Fibroblast of the aortic adventitia (primary cell): ENCODE results near the gene SLC28A3. TPM values are rescaled to one million over a fixed set of nuclear protein-coding genes. Genes with fewer than 3 reads are reported as not detected.

Experiments used
- DNase-seq: peaks from one replicate; pipeline ENCODE4 v3.0.0-alpha.2; 2010; ENCODE audit warnings: low read depth
- H3K4me3 ChIP-seq: 2 replicates; pipeline ENCODE4 v1.5.1; 2011; ENCODE audit warnings: low read depth, mild to moderate bottlenecking, control low read depth, low read length, moderate library complexity
- total RNA-seq: library from RNA; depleted of rRNA; stranded (reverse); fragments of >200 nt; gene quantifications from 2 replicates; pipeline ENCODE4 v1.2.3, GENCODE V29; 2012; ENCODE audit warnings: low replicate concordance
- TF ChIP-seq, protein P1 (sequence below): IDR thresholded peaks from 2 replicates; pipeline ENCODE4 v1.5.1; 2011; ENCODE audit warnings: mild to moderate bottlenecking, low read length, control low read depth, inconsistent platforms; ENCODE audit not compliant: insufficient read depth

SLC28A3 gene
- total RNA-seq, 1 donor: 0.36 TPM

- TF ChIP-seq, protein P1, sequence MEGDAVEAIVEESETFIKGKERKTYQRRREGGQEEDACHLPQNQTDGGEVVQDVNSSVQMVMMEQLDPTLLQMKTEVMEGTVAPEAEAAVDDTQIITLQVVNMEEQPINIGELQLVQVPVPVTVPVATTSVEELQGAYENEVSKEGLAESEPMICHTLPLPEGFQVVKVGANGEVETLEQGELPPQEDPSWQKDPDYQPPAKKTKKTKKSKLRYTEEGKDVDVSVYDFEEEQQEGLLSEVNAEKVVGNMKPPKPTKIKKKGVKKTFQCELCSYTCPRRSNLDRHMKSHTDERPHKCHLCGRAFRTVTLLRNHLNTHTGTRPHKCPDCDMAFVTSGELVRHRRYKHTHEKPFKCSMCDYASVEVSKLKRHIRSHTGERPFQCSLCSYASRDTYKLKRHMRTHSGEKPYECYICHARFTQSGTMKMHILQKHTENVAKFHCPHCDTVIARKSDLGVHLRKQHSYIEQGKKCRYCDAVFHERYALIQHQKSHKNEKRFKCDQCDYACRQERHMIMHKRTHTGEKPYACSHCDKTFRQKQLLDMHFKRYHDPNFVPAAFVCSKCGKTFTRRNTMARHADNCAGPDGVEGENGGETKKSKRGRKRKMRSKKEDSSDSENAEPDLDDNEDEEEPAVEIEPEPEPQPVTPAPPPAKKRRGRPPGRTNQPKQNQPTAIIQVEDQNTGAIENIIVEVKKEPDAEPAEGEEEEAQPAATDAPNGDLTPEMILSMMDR: no peak
- DNase-seq: no peak
Measured at GRCh38 chr9:84327184-84327583, 13.4 kb downstream of the SLC28A3 start.

DNA sequence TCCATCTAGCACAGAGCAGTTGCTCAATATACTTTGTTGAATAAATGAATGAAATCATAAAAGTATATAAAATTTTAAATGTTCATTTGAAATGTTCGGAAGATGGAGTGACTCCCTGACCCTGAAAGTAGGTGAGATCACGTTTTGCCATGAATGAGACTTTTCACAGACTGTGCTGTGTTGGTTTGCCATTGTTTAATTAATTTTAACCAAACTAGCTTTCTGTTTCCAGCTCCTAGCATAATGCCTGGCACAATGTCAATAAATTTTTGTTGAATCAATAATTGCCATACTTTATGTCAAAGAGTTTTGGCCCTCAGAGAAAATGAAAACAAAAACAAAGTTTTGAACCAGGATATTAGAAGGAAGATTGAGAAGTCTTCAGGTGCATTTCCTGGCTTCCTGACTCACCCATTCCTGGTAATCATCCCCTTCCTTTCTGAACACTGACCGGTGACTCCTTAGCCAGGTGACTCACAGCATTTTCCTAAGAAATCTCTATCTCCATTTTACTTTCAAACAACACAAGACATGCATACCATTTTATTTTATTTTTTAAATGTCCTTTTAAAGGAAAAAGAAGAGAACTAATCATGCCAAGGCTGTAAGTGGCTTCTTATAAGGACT lies 15.1 kb downstream of the SLC28A3 start:
- DNase-seq: no peak
- TF ChIP-seq, protein P1: no peak
- H3K4me3 ChIP-seq: no peak overlapping the region

More at GRCh38 chr9:84327184-84327583, 13.4 kb downstream of the SLC28A3 start:
- H3K4me3 ChIP-seq: no peak overlapping the region

- H3K4me3 ChIP-seq: no peak overlapping the region
- TF ChIP-seq, protein P1: no peak
- no peak for DNase-seq
Measured at GRCh38 chr9:84324811-84325210, 15.7 kb downstream of the SLC28A3 start.

GRCh38 chr9:84323858-84324257 lies 16.7 kb downstream of the SLC28A3 start:
- H3K4me3 ChIP-seq: no peak overlapping the region
- no peak for DNase-seq
- TF ChIP-seq, protein P1: no peak

- peak; percentile 50 for DNase-seq
- TF ChIP-seq, protein P1: no peak
- H3K4me3 ChIP-seq: no peak overlapping the region
Measured at GRCh38 chr9:84322828-84323227, 17.7 kb downstream of the SLC28A3 start.

DNA sequence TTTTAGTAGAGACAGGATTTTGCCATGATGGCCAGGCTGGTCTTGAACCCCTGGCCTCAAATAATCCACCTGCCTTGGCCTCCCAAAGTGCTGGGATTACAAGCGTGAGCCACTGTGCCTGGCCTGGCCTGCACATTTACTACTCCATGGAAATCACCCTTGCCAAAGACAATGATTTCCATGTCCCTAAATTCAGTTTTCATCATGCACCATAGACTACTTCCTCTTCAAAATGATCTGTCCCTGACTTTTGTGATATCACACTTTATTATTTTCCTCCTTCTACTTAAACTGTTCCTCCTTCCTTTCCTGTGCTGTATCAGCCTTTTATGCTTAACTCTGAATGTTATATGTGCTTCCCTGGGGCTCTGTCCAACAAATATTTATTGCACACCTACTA lies 20.3 kb downstream of the SLC28A3 start:
- no peak for DNase-seq
- no peak overlapping the region for H3K4me3 ChIP-seq
- TF ChIP-seq, protein P1: no peak

DNA sequence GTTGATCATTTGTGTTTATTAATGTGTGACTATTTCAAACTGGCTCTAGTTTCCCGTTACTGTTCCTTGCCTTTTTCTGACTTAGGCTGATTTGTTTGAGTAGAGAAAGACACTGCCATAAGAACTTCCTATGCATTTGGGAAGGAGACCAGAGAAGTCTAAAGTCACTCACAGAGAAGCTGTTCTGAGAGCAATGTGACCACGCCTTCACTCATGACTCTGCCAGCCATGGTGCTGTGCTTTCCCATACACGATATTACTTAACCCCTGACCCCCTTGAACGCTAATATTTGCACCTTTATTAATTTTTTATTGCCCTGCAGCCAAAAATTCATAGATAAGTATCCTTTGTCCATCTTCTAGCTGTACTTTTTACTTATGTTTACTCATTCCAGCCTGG lies 20.9 kb downstream of the SLC28A3 start:
- DNase-seq: no peak
- TF ChIP-seq, protein P1: no peak
- H3K4me3 ChIP-seq: no peak overlapping the region
